ENCODE results near the gene PFKM.
"Not testable (repeated sequence)": the region's sequence is repeated elsewhere in the genome, so short reads cannot be mapped to it uniquely, and the experiment has no call there.

Gene PFKM

DNA sequence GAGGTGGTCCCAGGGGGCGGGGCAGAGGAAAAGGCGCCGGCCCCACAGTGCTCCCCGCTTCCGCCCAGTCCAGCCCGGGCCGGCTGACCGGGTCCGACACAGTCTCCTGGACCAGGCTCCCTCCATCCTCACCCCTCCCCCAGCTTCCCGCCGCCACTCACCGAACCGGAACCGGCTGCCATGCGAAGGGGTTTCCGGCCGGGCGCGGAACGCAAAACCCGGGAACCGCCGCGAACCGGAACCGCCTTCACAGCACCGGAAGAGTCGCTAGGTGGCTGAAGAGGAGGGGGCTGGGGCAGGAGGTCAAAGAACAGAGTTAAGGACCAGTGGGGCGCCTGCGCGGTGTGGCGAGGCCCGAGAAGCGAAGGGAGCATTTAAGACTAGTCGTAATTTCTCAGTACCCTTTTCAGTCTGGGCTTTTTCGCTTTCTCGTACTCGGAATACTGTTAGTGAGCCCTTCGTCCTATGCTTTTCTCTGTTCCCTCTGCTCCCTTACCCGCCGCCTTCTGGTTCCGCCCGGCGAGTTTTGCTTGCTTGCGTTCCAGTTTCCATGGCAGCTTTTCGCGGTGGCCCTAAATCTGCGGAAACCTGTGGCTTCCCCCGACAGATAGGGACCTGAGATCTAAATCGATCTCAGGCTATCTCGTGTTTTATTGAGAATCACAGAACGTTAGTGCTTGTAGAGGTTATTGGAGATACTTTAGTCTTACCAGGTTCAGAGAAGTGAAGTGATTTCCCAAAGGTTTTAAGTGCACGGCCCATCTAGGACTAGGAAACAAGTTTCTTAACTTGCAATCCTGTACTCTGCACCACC is 13.1 kb upstream of the PFKM start, which contains the start of gene SENP1:
TSS of gene SENP1 (minus strand) at position 213 of the 814 bp plus-strand sequence. CDS start 4,607 bp downstream, outside the sequence.
- no peaks in the 10 kb centered on the region for H3K9me3 ChIP-seq (replicated peaks in 1 of 11)
- peaks cover 0 to 12% (median 0%) of the 10 kb centered on the region in 11 experiments; a peak in 1 of 22 replicates for H4K20me1 ChIP-seq
- H3K4me2 ChIP-seq = peak within 1 kb of the TSS; percentile 82 to 98 (median 90)
- H3K4me1 ChIP-seq = peaks cover 32 to 56% (median 44%) of the 10 kb centered on the region in 10 experiments
- H3K27me3 ChIP-seq = no peaks in the 10 kb centered on the region
- H3K36me3 ChIP-seq = peaks cover 0 to 13% (median under 1%) of the 10 kb centered on the region in 11 experiments; a peak in 5 of 22 replicates
- no peak for TF ChIP-seq Cebpa-rat (IDR thresholded peaks at IDR 0.05)
- peak within 1 kb of the TSS; percentile 71 to 96 (median 89) for H3K4me3 ChIP-seq
- peak within 1 kb of the TSS; percentile 94 to 99 (median 98) for H3K27ac ChIP-seq
- H3K9ac ChIP-seq = peak within 1 kb of the TSS; percentile 87 to 98 (median 94)

DNA sequence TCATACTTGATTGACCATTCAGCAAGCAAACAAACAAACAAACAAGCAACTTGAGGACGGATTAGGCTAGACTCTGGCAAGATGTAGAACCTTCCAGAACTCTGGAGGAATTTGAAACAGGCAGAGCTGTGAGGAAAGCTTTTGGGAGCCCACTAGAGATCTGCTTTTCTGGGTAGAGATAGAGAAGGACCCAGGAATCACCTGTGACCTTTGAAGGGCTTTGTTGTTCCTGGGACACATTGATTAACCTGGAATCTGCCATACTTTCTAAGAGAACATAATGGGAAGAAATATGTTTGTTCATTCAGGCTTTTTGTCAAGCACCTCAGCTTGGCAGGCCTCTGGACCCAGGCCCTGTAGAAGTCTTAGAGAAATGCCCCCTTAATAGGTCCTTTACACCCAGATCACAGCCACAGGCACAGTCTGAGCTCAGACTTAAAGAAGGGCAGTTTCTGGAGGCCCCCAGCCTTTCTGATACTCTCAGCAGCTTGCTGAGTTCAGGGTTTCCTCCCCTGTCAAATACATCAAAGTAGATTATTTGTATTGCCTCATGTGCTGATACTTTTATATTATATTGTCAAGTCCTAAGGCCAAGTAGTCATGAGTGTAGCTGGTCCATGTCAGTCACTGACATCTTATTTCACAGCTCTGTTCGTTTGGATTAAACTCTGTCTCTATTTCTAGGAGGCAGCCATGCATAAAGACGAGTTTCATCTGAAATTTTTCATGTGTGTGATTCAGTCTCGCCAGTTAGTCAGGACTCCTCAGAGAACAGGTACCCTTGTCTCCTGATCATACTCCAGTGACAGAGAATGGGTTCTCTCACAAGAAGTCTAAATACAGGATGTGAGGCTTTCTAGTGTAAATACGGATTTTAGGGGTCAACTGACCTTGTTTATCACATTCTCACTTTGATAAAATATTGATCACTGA is 12.2 kb upstream of the PFKM start:
- Histone ChIP-seq H3K27ac (peak overlapping the region; percentile 94 to 99 (median 98)), H3K4me1 (peaks cover 32 to 55% (median 44%) of the 10 kb centered on the region in 10 experiments), H3K9ac (peak overlapping the region; percentile 87 to 98 (median 94)), H3K27me3 (no peaks in the 10 kb centered on the region), H3K4me2 (peak overlapping the region; percentile 82 to 95 (median 88)), H3K9me3 (replicated peaks in 1 of 11) (no peaks in the 10 kb centered on the region), H4K20me1 (0 out of 22 replicates have a peak, but pooled peaks cover 0 to 4% (median 0%) of the 10 kb centered on the region in 11 experiments), H3K36me3 (peaks cover 0 to 4% (median 0%) of the 10 kb centered on the region in 11 experiments; a peak in 3 of 22 replicates), H3K4me3 (peak overlapping the region; percentile 71 to 96 (median 89))
- no peak for TF ChIP-seq Cebpa-rat (IDR thresholded peaks at IDR 0.05)

GRCh38 chr12:48109424-48109823 is 9.7 kb upstream of the PFKM start:
- H3K36me3 ChIP-seq = no peaks in the 10 kb centered on the region
- TF ChIP-seq Cebpa-rat (IDR thresholded peaks at IDR 0.05) = no peak
- no peaks in the 10 kb centered on the region for H4K20me1 ChIP-seq
- H3K9ac ChIP-seq = no peak overlapping the region
- H3K9me3 ChIP-seq (replicated peaks in 1 of 11) = no peaks in the 10 kb centered on the region
- peaks cover 23 to 32% (median 30%) of the 10 kb centered on the region in 10 experiments for H3K4me1 ChIP-seq
- no peaks in the 10 kb centered on the region for H3K27me3 ChIP-seq
- H3K27ac ChIP-seq = no peak overlapping the region
- no peak overlapping the region for H3K4me3 ChIP-seq
- peak overlapping the region in 7 of 11 experiments; percentile 9 to 55 (median 34); a peak in 12 of 22 replicates for H3K4me2 ChIP-seq

GRCh38 chr12:48110691-48111311 is 8.4 kb upstream of the PFKM start:
- Histone ChIP-seq H3K9ac (no peak overlapping the region), H3K36me3 (no peaks in the 10 kb centered on the region), H3K9me3 (replicated peaks in 1 of 11) (no peaks in the 10 kb centered on the region), H3K4me2 (no peak overlapping the region), H3K27me3 (no peaks in the 10 kb centered on the region), H4K20me1 (no peaks in the 10 kb centered on the region), H3K4me1 (peaks cover 18 to 31% (median 25%) of the 10 kb centered on the region in 10 experiments), H3K4me3 (no peak overlapping the region), H3K27ac (no peak overlapping the region)
- TF ChIP-seq Cebpa-rat (IDR thresholded peaks at IDR 0.05) = no peak

DNA sequence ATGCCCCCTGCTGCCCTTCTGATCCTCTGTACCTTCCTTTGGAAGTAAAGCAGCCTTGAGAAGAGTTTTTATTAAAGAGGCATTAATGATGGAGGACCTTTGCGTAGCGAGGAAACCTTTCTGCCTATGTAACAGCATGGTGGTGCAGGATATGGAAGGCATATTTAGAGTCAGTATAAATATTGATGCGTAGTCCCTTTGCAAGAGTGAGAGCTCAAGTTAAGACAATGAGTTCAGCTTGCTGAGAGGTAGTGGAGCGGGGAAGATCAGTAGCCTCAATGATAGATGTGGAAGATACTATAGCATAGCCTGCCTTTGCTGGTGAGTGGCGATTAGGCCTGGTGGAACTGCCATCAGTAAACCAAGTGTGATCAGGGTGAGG is 7.9 kb upstream of the PFKM start:
- H3K27ac ChIP-seq; H4K20me1 ChIP-seq; H3K9ac ChIP-seq; H3K36me3 ChIP-seq; H3K4me2 ChIP-seq; H3K9me3 ChIP-seq (replicated peaks in 1 of 11); H3K27me3 ChIP-seq; H3K4me3 ChIP-seq: not testable (repeated sequence)
- peaks cover 18 to 31% (median 25%) of the 10 kb centered on the region in 10 experiments for H3K4me1 ChIP-seq

- no peak overlapping the region for H3K4me2 ChIP-seq
- no peaks in the 10 kb centered on the region for H3K36me3 ChIP-seq
- H3K4me1 ChIP-seq = peaks cover 18 to 26% (median 20%) of the 10 kb centered on the region in 10 experiments
- no peaks in the 10 kb centered on the region for H3K9me3 ChIP-seq (replicated peaks in 1 of 11)
- H3K27ac ChIP-seq = no peak overlapping the region
- no peak for TF ChIP-seq Cebpa-rat (IDR thresholded peaks at IDR 0.05)
- H3K4me3 ChIP-seq = no peak overlapping the region
- H3K27me3 ChIP-seq = no peaks in the 10 kb centered on the region
- no peak overlapping the region for H3K9ac ChIP-seq
- H4K20me1 ChIP-seq = no peaks in the 10 kb centered on the region
These were observed 3.2 kb upstream of the PFKM start for GRCh38 chr12:48115957-48116356.

- H3K9ac ChIP-seq = peak overlapping the region in 2 of 11 experiments; percentile 80 to 82; a peak in 3 of 22 replicates
- H3K4me3 ChIP-seq = peak overlapping the region in 9 of 10 experiments; percentile 65 to 85 (median 74); a peak in 8 of 20 replicates
- no peaks in the 10 kb centered on the region for H3K9me3 ChIP-seq (replicated peaks in 1 of 11)
- no peak for TF ChIP-seq Cebpa-rat (IDR thresholded peaks at IDR 0.05)
- peak overlapping the region; percentile 76 to 96 (median 90) for H3K4me2 ChIP-seq
- H4K20me1 ChIP-seq = no peaks in the 10 kb centered on the region
- 0 out of 22 replicates have a peak overlapping the region, but pooled peaks of 1 of the 11 experiments have one; percentile 73 for H3K27ac ChIP-seq
- H3K4me1 ChIP-seq = peaks cover 18 to 37% (median 25%) of the 10 kb centered on the region in 10 experiments
- H3K36me3 ChIP-seq = peaks cover 9 to 19% (median 14%) of the 10 kb centered on the region in 11 experiments
- H3K27me3 ChIP-seq = no peaks in the 10 kb centered on the region
These were observed 786 bp upstream of the PFKM start for GRCh38 chr12:48118284-48118871.

- H3K9ac ChIP-seq = peak overlapping the region; percentile 73 to 82 (median 80)
- H4K20me1 ChIP-seq = no peaks in the 10 kb centered on the region
- peak overlapping the region; percentile 65 to 85 (median 76) for H3K4me3 ChIP-seq
- H3K9me3 ChIP-seq (replicated peaks in 1 of 11) = no peaks in the 10 kb centered on the region
- peaks cover 23 to 33% (median 29%) of the 10 kb centered on the region in 11 experiments for H3K36me3 ChIP-seq
- H3K4me2 ChIP-seq = peak overlapping the region; percentile 76 to 96 (median 90)
- H3K27ac ChIP-seq = peak overlapping the region; percentile 8 to 80 (median 72); a peak in 21 of 22 replicates
- H3K27me3 ChIP-seq = no peaks in the 10 kb centered on the region
- peaks cover 18 to 37% (median 25%) of the 10 kb centered on the region in 10 experiments for H3K4me1 ChIP-seq
- no peak for TF ChIP-seq Cebpa-rat (IDR thresholded peaks at IDR 0.05)
These were observed 651 bp downstream of the PFKM start for GRCh38 chr12:48119834-48120195.
